Left renal pelvis (tissue), 4 donors: ENCODE results near the gene BACE2. TPM values are rescaled to one million over a fixed set of nuclear protein-coding genes. Genes with fewer than 3 reads are reported as not detected.
A peak's percentile ranks its signal among the peaks of the same experiment; 100 is the strongest.

Source experiments
- DNase-seq, 4 donors: peaks; one replicate each; pipeline ENCODE4 v3.0.0-alpha.2; 2013; ENCODE audit warnings: low read depth in 4 of 4, low spot score in 3 of 4
- polyA plus RNA-seq, 4 donors: library from polyadenylated mRNA; unstranded; fragments of 120-200 nt; gene quantifications; one replicate each; pipeline ENCODE4 v1.2.1, GENCODE V29; 2013; ENCODE audit not compliant: insufficient read length in 4 of 4

BACE2 gene
- polyA plus RNA-seq, 4 donors = 26.5 to 56.5 (median 31.7) TPM

GRCh38 chr21:41210426-41211059 is 42.6 kb downstream of the BACE2 start:
- DNase-seq = peak in 1 of 4 donors; percentile 48

GRCh38 chr21:41211060-41211805 is 43.3 kb downstream of the BACE2 start:
- no peak for DNase-seq

- DNase-seq = peak in 1 of 4 donors; percentile 53
Measured at GRCh38 chr21:41213021-41213420, 45.1 kb downstream of the BACE2 start.

- no peak for DNase-seq
Measured at GRCh38 chr21:41215856-41216408, 48.0 kb downstream of the BACE2 start.

GRCh38 chr21:41216486-41216885 is 48.5 kb downstream of the BACE2 start:
- DNase-seq = no peak

- no peak for DNase-seq
Measured at GRCh38 chr21:41217671-41218385, 49.9 kb downstream of the BACE2 start.

- DNase-seq = no peak
Measured at GRCh38 chr21:41219498-41220207, 51.7 kb downstream of the BACE2 start.

- no peak for DNase-seq
Measured at GRCh38 chr21:41220208-41220733, 52.3 kb downstream of the BACE2 start.

GRCh38 chr21:41222247-41223068 is 54.5 kb downstream of the BACE2 start:
- DNase-seq = no peak

GRCh38 chr21:41226853-41227252 is 58.9 kb downstream of the BACE2 start:
- DNase-seq = no peak

GRCh38 chr21:41227357-41228005 is 59.5 kb downstream of the BACE2 start:
- no peak for DNase-seq

GRCh38 chr21:41228006-41228370 is 60.0 kb downstream of the BACE2 start:
- no peak for DNase-seq

GRCh38 chr21:41228492-41228891 is 60.5 kb downstream of the BACE2 start:
- no peak for DNase-seq

- DNase-seq = no peak
Measured at GRCh38 chr21:41228958-41229357, 61.0 kb downstream of the BACE2 start.

GRCh38 chr21:41229509-41230248 is 61.7 kb downstream of the BACE2 start:
- no peak for DNase-seq

- DNase-seq = no peak
Measured at GRCh38 chr21:41230497-41230896, 62.5 kb downstream of the BACE2 start.

GRCh38 chr21:41231060-41231459 is 63.1 kb downstream of the BACE2 start:
- DNase-seq = no peak

- DNase-seq = no peak
Measured at GRCh38 chr21:41232013-41232412, 64.1 kb downstream of the BACE2 start.
